HepG2 (cell line): Measurements from ENCODE around the gene FLACC1. TPM values are rescaled to one million over a fixed set of nuclear protein-coding genes. Genes with fewer than 3 reads are reported as not detected.
A peak's percentile ranks its signal among the peaks of the same experiment; 100 is the strongest.

Experiments
- GFI1 ChIP-seq: sonication (generic); formaldehyde crosslinking; IDR thresholded peaks from 2 replicates; pipeline ENCODE4 v1.5.0; 2020; ENCODE audit warnings: missing genetic modification reagents, mild to moderate bottlenecking, borderline replicate concordance
- HDAC1 ChIP-seq: sonication (generic); formaldehyde crosslinking; IDR thresholded peaks from 2 replicates; pipeline ENCODE4 v1.5.1; 2020; ENCODE audit warnings: mild to moderate bottlenecking, missing genetic modification reagents
- NFATC3 ChIP-seq: sonication (generic); formaldehyde crosslinking; IDR thresholded peaks from 2 replicates; pipeline ENCODE4 v1.5.1; 2020; ENCODE audit warnings: mild to moderate bottlenecking, missing genetic modification reagents
- PRPF4 ChIP-seq: fragments of 200-400 bp; formaldehyde crosslinking; IDR thresholded peaks from 2 replicates; pipeline ENCODE4 v1.6.1; 2016; ENCODE audit warnings: low read length, low read depth; ENCODE audit not compliant: poor library complexity, severe bottlenecking
- TOE1 ChIP-seq: sonication (generic); formaldehyde crosslinking; IDR thresholded peaks from 2 replicates; pipeline ENCODE4 v1.4.0; 2020; ENCODE audit warnings: mild to moderate bottlenecking, missing genetic modification reagents
- ZBTB40 ChIP-seq, 2 experiments: fragments of 450-650 bp in 1 of 2; sonication (generic) in 1 of 2; formaldehyde crosslinking in 1 of 2; IDR thresholded peaks; 2 replicates each; pipeline versions ENCODE4 v1.6.1 to v1.8.0; 2016 to 2022; ENCODE audit warnings: antibody characterized with exemption in 1 of 2, mild to moderate bottlenecking in 1 of 2, missing genetic modification reagents in 1 of 2
- ZEB1 ChIP-seq: IDR thresholded peaks from 2 replicates; pipeline ENCODE4 v1.6.1; 2012; ENCODE audit warnings: mild to moderate bottlenecking, low read depth, inconsistent platforms; ENCODE audit not compliant: insufficient replicate concordance
- ZNF329 ChIP-seq: sonication (generic); formaldehyde crosslinking; IDR thresholded peaks from 2 replicates; pipeline ENCODE4 v1.9.0; 2021; ENCODE audit warnings: low read depth, mild to moderate bottlenecking, missing genetic modification reagents
- polyA plus RNA-seq, 8 experiments: library from polyadenylated mRNA; depleted of rRNA in 3 of 8; stranded (reverse) in 7 of 8; unstranded in 1 of 8; fragments of >200 nt; fragmentation: Illumina TruSeq in 4 of 8; extraction: Trizol in 4 of 8; gene quantifications; 2 replicates each; pipeline versions ENCODE4 v1.2.1 to v1.2.3, GENCODE V29; 2011 to 2016; ENCODE audit warnings: low read depth in 4 of 8, missing spikeins in 1 of 8, mixed read lengths in 1 of 8; ENCODE audit not compliant: insufficient read depth in 1 of 8
- total RNA-seq, 5 experiments: library from RNA; depleted of rRNA; stranded (reverse); fragments of >200 nt; fragmentation: Illumina TruSeq; extraction: Trizol; gene quantifications; 2 replicates each; pipeline ENCODE4 v1.2.3, GENCODE V29; 2016; ENCODE audit warnings: low read depth in 1 of 5

FLACC1 gene
- total and polyA plus RNA-seq, 2 of the 13 experiments (the other 11 are each of a cell fraction or from before 2014, with no cell fraction given): 0.35 to 0.59 TPM

DNA sequence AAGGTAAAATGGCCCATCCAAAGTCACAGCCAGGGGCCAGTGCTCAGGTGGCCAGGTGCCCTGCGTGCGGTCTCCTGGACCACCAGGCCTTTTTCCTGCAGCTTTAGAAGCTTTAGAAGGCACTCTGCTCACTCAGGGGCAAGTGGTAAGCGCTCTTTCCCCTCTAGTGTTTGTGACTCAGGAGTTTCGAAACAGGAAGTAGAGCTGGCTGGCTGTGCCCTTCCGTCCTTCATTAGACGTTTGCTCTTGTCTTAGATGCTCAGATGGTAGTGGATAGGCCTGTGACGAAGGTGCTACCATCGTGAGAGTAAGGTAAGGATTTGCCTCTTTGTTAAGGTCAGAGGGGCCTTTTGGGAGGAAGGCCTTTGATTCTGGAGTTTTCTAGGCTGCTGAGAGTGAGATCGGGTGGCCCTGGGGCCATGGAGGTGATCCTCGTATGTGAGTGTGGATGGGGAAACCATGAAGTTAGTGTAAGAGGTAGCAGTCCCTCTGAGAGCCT lies 96.8 kb downstream of the FLACC1 start, which contains the start of gene CASP8 (continued):
- TF ChIP-seq ZBTB40 (IDR thresholded peaks at IDR 0.05) (no peak), ZBTB40 (CRISPR knock-in tag; IDR thresholded peaks at IDR 0.05) (peak; percentile 33; the same call in 1 of the 2 replicates), GFI1 (0 out of 2 replicates have a peak, but pooled peaks have one; percentile 47), TOE1 (no peak), ZEB1 (no peak), HDAC1 (peak; percentile 23; the same call in 1 of the 2 replicates), NFATC3 (0 out of 2 replicates have a peak, but pooled peaks have one; percentile 39), ZNF329 (CRISPR knock-in tag) (no peak), PRPF4 (peak; percentile 20)
